ENCODE data around the gene WNT10A. TPM values are rescaled to one million over a fixed set of nuclear protein-coding genes. Genes with fewer than 3 reads are reported as not detected.

The WNT10A gene
- total and polyA plus RNA-seq, 2 of the 8 experiments (the other 6 are each of a cell fraction or from before 2014, with no cell fraction given): 0.05 TPM; not detected in 1

DNA sequence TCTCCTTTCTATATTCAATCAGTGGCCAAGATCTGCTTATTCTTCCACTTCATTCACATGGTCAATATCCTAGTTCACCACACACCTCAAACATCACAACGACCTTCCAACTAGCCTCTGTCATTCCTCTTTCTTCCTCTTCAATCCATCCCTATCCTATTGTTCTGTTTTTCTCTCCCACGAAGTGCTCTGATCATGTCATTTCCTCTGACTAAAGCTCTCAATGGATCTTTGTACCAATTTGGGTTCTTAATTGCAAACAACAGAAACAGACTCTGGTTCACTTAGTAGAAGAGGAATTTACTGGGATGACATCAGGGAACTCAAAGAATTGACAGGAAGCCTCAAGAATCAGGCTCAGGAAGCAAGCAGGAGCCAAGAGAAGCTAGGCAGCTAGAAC lies 23.5 kb downstream of the WNT10A start:
- DNase-seq (ENCODE audit: low read depth in 1 of 2, low spot score in 2 of 2): no peak
- Histone ChIP-seq H2BK12ac (ENCODE audit: low read depth, low read length) (no peak overlapping the region), H3K14ac (ENCODE audit: insufficient read length) (no peak overlapping the region), H3K4me2 (ENCODE audit: insufficient read depth in 1 of 2, low read depth in 2 of 2, low read length in 2 of 2) (no peak overlapping the region), H2AFZ (ENCODE audit: low read length) (no peak overlapping the region), H3K27me3 (replicated peaks in 1 of 4; ENCODE audit: control insufficient read depth in 3 of 4, extremely low read depth in 1 of 4, insufficient read depth in 3 of 4, low read length in 3 of 4) (peaks cover 9 to 53% (median 32%) of the 10 kb centered on the region in 4 experiments), H3K79me1 (ENCODE audit: low read depth, low read length) (no peaks in the 10 kb centered on the region), H3K18ac (ENCODE audit: extremely low read depth, low read length) (no peak overlapping the region), H2BK5ac (ENCODE audit: low read depth, low read length) (no peak overlapping the region), H2BK120ac (replicated peaks; ENCODE audit: low read depth, low read length) (no peak overlapping the region), H3K23ac (ENCODE audit: insufficient read length) (no peak overlapping the region), H4K5ac (ENCODE audit: insufficient read length, low read depth, low read length) (no peak overlapping the region), H3K79me2 (ENCODE audit: control insufficient read depth in 1 of 2, insufficient read depth in 2 of 2, low read length in 2 of 2) (no peaks in the 10 kb centered on the region), H2BK15ac (ENCODE audit: low read length) (no peak overlapping the region), H4K8ac (ENCODE audit: extremely low read depth, insufficient read depth, low read length) (no peak overlapping the region), H3K27ac (ENCODE audit: low read depth, low read length) (no peak overlapping the region), H3K4me1 (replicated peaks in 1 of 4; ENCODE audit: control insufficient read depth in 3 of 4, insufficient read depth in 4 of 4, low read length in 3 of 4) (no peaks in the 10 kb centered on the region), H3K9ac (replicated peaks in 1 of 4; ENCODE audit: extremely low read depth in 1 of 4, low read depth in 3 of 4, low read length in 3 of 4) (no peak overlapping the region), H4K91ac (replicated peaks; ENCODE audit: insufficient read length, low read length) (no peak overlapping the region), H3K23me2 (ENCODE audit: low read depth, low read length) (peaks cover 9% of the 10 kb centered on the region; the same call in 1 of the 2 replicates), H3K36me3 (ENCODE audit: control insufficient read depth in 2 of 4, insufficient read depth in 4 of 4, low read length in 3 of 4) (no peaks in the 10 kb centered on the region), H2BK20ac (ENCODE audit: low read length) (no peak overlapping the region), H2AK5ac (ENCODE audit: low read depth, low read length) (no peak overlapping the region), H3K4me3 (ENCODE audit: extremely low read depth in 1 of 4, insufficient read depth in 2 of 4, low read depth in 3 of 4, low read length in 4 of 4) (no peak overlapping the region), H3K9me3 (ENCODE audit: insufficient read depth in 2 of 2, low read depth in 1 of 2, low read length in 1 of 2) (no peaks in the 10 kb centered on the region), H3K56ac (replicated peaks; ENCODE audit: insufficient read length, low read depth, low read length) (no peak overlapping the region), H4K20me1 (replicated peaks in 1 of 2; ENCODE audit: control insufficient read depth in 1 of 2, insufficient read depth in 2 of 2, low read length in 2 of 2) (no peaks in the 10 kb centered on the region), H3K4ac (replicated peaks; ENCODE audit: insufficient read length, low read depth, low read length) (no peak overlapping the region)
- TF ChIP-seq POU5F1 (IDR thresholded peaks at IDR 0.05; ENCODE audit: low read depth, low read length) (no peak), SP2 (IDR thresholded peaks at IDR 0.05; ENCODE audit: low read length) (no peak)
- TF ChIP-seq, protein P1, sequence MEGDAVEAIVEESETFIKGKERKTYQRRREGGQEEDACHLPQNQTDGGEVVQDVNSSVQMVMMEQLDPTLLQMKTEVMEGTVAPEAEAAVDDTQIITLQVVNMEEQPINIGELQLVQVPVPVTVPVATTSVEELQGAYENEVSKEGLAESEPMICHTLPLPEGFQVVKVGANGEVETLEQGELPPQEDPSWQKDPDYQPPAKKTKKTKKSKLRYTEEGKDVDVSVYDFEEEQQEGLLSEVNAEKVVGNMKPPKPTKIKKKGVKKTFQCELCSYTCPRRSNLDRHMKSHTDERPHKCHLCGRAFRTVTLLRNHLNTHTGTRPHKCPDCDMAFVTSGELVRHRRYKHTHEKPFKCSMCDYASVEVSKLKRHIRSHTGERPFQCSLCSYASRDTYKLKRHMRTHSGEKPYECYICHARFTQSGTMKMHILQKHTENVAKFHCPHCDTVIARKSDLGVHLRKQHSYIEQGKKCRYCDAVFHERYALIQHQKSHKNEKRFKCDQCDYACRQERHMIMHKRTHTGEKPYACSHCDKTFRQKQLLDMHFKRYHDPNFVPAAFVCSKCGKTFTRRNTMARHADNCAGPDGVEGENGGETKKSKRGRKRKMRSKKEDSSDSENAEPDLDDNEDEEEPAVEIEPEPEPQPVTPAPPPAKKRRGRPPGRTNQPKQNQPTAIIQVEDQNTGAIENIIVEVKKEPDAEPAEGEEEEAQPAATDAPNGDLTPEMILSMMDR (IDR thresholded peaks at IDR 0.05; ENCODE audit: control extremely low read depth in 1 of 3, insufficient read depth in 1 of 3, low read depth in 1 of 3, low read length in 3 of 3): no peak
- ChIA-PET POLR2A (ENCODE audit: partially characterized antibody) (no interaction called here), CTCF (ENCODE audit: partially characterized antibody) (interaction anchor here (1.1 to 9.3 kb wide), 4 partner anchors 9 to 62 kb away, joined by 3 to 66 read pairs (median 4); no protein-coding TSS in a partner anchor)
- 42 to 100% methylated on average over 1 to 2 of the region's 2 CpGs for WGBS, 2 experiments (ENCODE audit: extremely low coverage in 1 of 2, insufficient coverage in 1 of 2, insufficient read length in 1 of 2, insufficient replicate concordance in 2 of 2, low coverage in 1 of 2, low lambda C conversion rate in 2 of 2, missing lambda C conversion rate in 1 of 2)
- FAIRE-seq: no peak

Data from H1 (cell line).